Peyer's patch (tissue), 4 donors: ENCODE measurements around the gene PRICKLE2.

ENCODE experiments used
- POLR2A ChIP-seq, 2 donors: fragments of 450-650 bp; IDR thresholded peaks; one replicate each; pipeline ENCODE4 v1.5.1; 2017; ENCODE audit warnings: antibody characterized with exemption in 2 of 2, mild to moderate bottlenecking in 2 of 2, moderate library complexity in 2 of 2
- TF ChIP-seq, protein P1 (sequence below), 6 experiments: fragments of 450-650 bp in 4 of 6; fragments of 200-600 bp in 2 of 6; sonication (generic) in 1 of 6; IDR thresholded peaks; one replicate each; pipeline ENCODE4 v1.5.1; 2017 to 2019; ENCODE audit warnings: antibody characterized with exemption in 6 of 6, mild to moderate bottlenecking in 3 of 6, moderate library complexity in 1 of 6

DNA sequence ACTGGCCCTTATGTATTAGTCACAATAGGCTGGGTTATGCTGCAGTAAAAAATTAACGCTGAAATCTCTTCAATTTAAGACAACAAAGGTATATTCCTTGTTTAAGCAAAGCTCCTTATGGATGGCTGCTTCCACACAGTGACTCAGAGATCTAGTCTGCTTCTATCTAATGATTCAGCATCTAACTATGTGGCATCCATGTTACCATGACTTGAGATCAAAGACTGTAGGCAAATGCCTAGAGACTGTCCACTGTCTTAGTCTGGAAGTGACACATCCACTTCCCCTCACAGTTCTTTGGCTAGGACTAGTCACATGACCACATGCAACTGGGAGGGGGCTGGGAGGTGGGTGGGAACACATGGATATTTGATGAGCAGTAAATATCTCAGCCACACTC is 140.6 kb downstream of the PRICKLE2 start:
- TF ChIP-seq, protein P1, sequence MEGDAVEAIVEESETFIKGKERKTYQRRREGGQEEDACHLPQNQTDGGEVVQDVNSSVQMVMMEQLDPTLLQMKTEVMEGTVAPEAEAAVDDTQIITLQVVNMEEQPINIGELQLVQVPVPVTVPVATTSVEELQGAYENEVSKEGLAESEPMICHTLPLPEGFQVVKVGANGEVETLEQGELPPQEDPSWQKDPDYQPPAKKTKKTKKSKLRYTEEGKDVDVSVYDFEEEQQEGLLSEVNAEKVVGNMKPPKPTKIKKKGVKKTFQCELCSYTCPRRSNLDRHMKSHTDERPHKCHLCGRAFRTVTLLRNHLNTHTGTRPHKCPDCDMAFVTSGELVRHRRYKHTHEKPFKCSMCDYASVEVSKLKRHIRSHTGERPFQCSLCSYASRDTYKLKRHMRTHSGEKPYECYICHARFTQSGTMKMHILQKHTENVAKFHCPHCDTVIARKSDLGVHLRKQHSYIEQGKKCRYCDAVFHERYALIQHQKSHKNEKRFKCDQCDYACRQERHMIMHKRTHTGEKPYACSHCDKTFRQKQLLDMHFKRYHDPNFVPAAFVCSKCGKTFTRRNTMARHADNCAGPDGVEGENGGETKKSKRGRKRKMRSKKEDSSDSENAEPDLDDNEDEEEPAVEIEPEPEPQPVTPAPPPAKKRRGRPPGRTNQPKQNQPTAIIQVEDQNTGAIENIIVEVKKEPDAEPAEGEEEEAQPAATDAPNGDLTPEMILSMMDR (IDR thresholded peaks at IDR 0.05): no peak
- no peak for TF ChIP-seq POLR2A (IDR thresholded peaks at IDR 0.05)
